Activated CD8-positive, alpha-beta T cell treated with anti-CD3 and anti-CD28 coated beads for 36 hours (primary cell): ENCODE measurements around the gene CTSC. TPM values are rescaled to one million over a fixed set of nuclear protein-coding genes. Genes with fewer than 3 reads are reported as not detected.

Source experiments
- ATAC-seq: fragments of 200-7000 bp; cut with Tn5 transposase; one replicate; pipeline ENCODE4 v1.10.0; 2021; ENCODE audit warnings: mild to moderate bottlenecking, moderate library complexity
- CTCF ChIA-PET: fragments of 350-600 bp; sonication (Branson Sonifier 250); formaldehyde crosslinking; loops from one replicate; lab custom pipeline; 2021; ENCODE audit warnings: antibody characterized with exemption; lab: Charles Lee
- POLR2A ChIA-PET: fragments of 350-600 bp; sonication (Branson Sonifier 250); formaldehyde crosslinking; loops from one replicate; lab custom pipeline; 2021; ENCODE audit warnings: antibody characterized with exemption; lab: Charles Lee
- DNase-seq: peaks from one replicate; pipeline ENCODE4 v3.0.0-alpha.2; 2020
- H3K27ac Mint-ChIP-seq: one replicate; pipeline ENCODE4 v1.8.0; 2021; ENCODE audit warnings: mild to moderate bottlenecking, mixed read lengths
- H3K27me3 Mint-ChIP-seq: one replicate; pipeline ENCODE4 v1.8.0; 2021; ENCODE audit warnings: mixed read lengths
- H3K36me3 Mint-ChIP-seq: one replicate; pipeline ENCODE4 v1.8.0; 2021; ENCODE audit warnings: low read depth, mixed read lengths
- H3K4me1 Mint-ChIP-seq: one replicate; pipeline ENCODE4 v1.8.0; 2021; ENCODE audit warnings: low read depth, mixed read lengths
- H3K4me3 Mint-ChIP-seq: one replicate; pipeline ENCODE4 v1.8.0; 2021; ENCODE audit warnings: mild to moderate bottlenecking, moderate library complexity, mixed read lengths
- H3K9me3 Mint-ChIP-seq: one replicate; pipeline ENCODE4 v1.8.0; 2021; ENCODE audit warnings: mixed read lengths
- intact Hi-C: fragments of 100-400 bp; cut with micrococcal nuclease; formaldehyde crosslinking; loops from one replicate; pipeline ENCODE4 v1.10.0; 2022
- total RNA-seq, 2 experiments: library from RNA; stranded (reverse); gene quantifications; one replicate each; pipeline ENCODE4 v1.2.3, GENCODE V29; 2021
- TF ChIP-seq, protein P1 (sequence below): fragments of 200-600 bp; IDR thresholded peaks from one replicate; pipeline ENCODE4 v1.8.0; 2022; ENCODE audit warnings: antibody characterized with exemption, mild to moderate bottlenecking

CTSC gene
- 10 to 100 TPM; 59.8 to 70.0 TPM for total RNA-seq

DNA sequence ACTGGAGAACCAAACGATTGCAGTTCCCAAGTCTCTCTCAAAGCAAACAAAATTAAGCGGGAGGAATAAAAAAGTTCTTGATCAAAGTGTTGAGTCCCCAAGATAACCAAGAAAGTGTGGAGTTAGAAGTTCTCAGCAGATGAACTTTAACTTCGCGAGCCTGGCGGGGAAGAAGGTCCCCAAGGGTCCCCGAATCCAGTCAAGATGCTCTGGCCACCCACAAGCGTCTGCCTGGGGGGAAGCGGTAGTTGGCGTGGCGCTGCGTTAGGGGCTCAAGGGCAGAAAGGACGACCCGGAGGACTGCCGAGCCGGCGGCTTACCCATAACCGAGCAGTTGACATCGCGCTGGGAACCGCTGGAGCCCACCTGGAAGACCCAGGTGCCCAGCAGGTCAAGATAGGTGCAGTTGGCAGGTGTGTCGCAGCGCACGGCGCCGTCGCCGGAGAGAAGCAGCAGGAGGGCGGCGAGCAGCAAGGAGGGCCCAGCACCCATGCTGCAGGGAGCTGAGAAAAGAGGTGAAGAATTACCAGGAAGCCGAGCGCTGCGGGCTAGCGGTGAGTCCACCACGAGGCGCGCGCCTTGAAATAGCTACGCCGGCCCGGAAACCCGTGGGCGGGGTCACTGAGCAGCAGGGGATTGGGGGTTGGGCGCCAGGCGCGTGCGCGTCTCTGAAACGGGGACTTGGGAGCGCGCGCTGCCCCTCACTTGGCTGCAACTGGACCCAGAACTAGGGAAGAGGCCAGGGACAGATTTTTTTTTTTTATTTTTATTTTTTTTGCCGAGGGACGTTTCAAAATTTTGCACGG lies at the start of gene CTSC:
TSS of gene CTSC (minus strand) at position 556 of the 806 bp plus-strand sequence. CDS start at position 492, 64 bp downstream.
- Mint-ChIP-seq H3K4me3 (peak within 1 kb of the TSS; percentile 86), H3K27ac (peak within 1 kb of the TSS; percentile 97), H3K9me3 (no peaks in the 10 kb centered on the region), H3K36me3 (peaks cover 34% of the 10 kb centered on the region), H3K27me3 (no peaks in the 10 kb centered on the region), H3K4me1 (peaks cover 55% of the 10 kb centered on the region)
- ChIA-PET POLR2A (interaction anchor here (0.7 to 3.5 kb wide), 11 partner anchors 10 to 160 kb away, joined by 3 to 23 read pairs (median 6); no protein-coding TSS in a partner anchor), CTCF (interaction anchor here (1.0 to 1.5 kb wide), 4 partner anchors 148 to 215 kb away, joined by 3 to 4 read pairs (median 3); no protein-coding TSS in a partner anchor)
- intact Hi-C loops: loop anchor here (10.0 kb wide), 2 partner anchors 163 to 197 kb away; partner anchors contain the start of gene RAB38
- TF ChIP-seq, protein P1, sequence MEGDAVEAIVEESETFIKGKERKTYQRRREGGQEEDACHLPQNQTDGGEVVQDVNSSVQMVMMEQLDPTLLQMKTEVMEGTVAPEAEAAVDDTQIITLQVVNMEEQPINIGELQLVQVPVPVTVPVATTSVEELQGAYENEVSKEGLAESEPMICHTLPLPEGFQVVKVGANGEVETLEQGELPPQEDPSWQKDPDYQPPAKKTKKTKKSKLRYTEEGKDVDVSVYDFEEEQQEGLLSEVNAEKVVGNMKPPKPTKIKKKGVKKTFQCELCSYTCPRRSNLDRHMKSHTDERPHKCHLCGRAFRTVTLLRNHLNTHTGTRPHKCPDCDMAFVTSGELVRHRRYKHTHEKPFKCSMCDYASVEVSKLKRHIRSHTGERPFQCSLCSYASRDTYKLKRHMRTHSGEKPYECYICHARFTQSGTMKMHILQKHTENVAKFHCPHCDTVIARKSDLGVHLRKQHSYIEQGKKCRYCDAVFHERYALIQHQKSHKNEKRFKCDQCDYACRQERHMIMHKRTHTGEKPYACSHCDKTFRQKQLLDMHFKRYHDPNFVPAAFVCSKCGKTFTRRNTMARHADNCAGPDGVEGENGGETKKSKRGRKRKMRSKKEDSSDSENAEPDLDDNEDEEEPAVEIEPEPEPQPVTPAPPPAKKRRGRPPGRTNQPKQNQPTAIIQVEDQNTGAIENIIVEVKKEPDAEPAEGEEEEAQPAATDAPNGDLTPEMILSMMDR: no peak
- ATAC-seq (peak; percentile 78), DNase-seq (peak; percentile 99)

DNA sequence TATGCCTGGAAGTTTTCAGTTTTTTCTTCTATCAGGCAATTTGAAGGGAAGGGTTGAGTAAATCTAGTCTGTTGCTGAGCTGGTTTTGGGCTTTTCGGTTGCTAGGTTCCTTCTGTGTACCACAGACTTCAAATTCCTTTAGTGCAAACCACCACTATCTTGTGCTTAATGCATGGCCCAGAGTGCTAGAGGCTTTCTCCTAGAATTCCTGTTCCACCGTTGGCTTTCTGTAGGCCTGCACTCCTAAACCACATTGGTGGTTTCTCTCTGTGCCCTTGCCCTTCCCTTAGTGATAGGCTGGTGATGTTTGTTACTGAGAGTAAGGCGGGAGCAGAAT lies 47.1 kb upstream of the CTSC start:
- TF ChIP-seq, protein P1: no peak
- H3K4me1 Mint-ChIP-seq: no peaks in the 10 kb centered on the region
- H3K4me3 Mint-ChIP-seq: no peak overlapping the region
- no peak overlapping the region for H3K27ac Mint-ChIP-seq
- intact Hi-C loops: no loop called here
- H3K9me3 Mint-ChIP-seq: no peaks in the 10 kb centered on the region
- CTCF ChIA-PET: no interaction called here
- DNase-seq (no peak), ATAC-seq (no peak)
- POLR2A ChIA-PET: no interaction called here
- no peaks in the 10 kb centered on the region for H3K27me3 Mint-ChIP-seq
- no peaks in the 10 kb centered on the region for H3K36me3 Mint-ChIP-seq

DNA sequence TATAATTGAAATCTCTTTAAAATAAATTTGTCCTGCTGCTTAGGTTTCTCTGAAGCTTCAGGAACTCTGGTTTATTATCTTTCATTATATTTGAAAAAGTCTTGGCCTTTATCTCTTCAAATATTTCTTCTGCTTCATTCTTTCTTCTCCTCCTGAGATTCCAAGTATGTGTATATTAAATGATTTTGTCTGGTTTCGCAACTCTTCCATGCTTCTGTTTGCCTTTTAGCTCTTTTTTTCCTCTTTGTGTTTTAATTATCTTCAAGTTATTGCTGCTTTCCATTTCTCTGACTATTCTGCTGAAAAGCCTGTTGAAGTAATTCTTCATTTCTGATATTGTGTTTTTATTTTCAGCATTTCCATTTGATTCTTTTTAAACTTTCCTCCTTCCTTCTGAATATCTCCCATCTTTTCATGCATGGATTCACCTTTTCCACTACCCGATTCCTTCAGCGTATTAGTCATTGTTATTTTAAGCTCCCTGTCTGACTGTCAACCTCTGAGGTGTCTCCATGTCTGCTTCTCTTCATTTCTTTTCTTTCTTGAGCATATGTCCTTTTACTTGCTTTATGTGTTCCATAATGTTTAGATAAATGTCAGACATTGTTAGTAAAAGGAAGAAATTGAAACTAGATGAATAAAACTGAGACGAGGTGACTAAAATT lies 46.6 kb upstream of the CTSC start:
- Mint-ChIP-seq H3K36me3 (no peaks in the 10 kb centered on the region), H3K4me3 (no peak overlapping the region), H3K9me3 (no peaks in the 10 kb centered on the region), H3K4me1 (no peaks in the 10 kb centered on the region), H3K27ac (no peak overlapping the region), H3K27me3 (no peaks in the 10 kb centered on the region)
- TF ChIP-seq, protein P1: no peak
- intact Hi-C loops: no loop called here
- CTCF ChIA-PET: no interaction called here
- DNase-seq (no peak), ATAC-seq (no peak)
- POLR2A ChIA-PET: no interaction called here

DNA sequence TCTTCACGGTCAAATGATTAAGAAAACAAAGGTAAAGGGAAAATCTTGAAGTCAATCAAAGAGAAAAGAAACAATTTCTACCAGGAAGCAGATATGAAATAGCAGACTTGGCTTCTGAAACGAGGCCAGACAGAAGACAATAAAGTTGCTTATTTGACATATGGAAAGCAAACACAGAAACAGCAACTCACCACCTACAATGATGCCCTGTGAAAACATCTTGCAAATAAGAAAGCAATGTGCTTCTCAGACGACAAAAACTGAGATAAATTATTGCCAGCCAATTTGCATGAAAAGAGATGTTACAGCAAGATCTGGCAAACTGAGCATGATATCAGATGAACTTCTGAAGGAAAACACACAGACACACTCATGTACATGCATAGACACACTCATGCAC lies 45.9 kb upstream of the CTSC start:
- Mint-ChIP-seq H3K4me3 (no peak overlapping the region), H3K4me1 (no peaks in the 10 kb centered on the region), H3K27me3 (no peaks in the 10 kb centered on the region), H3K27ac (no peak overlapping the region), H3K9me3 (no peaks in the 10 kb centered on the region), H3K36me3 (no peaks in the 10 kb centered on the region)
- intact Hi-C loops: no loop called here
- no peak for ATAC-seq
- TF ChIP-seq, protein P1: no peak
- no peak for DNase-seq
- POLR2A ChIA-PET: interaction anchor here (0.6 kb wide), 1 partner anchor 20 kb away, joined by 3 read pairs; no protein-coding TSS in a partner anchor
- CTCF ChIA-PET: no interaction called here

DNA sequence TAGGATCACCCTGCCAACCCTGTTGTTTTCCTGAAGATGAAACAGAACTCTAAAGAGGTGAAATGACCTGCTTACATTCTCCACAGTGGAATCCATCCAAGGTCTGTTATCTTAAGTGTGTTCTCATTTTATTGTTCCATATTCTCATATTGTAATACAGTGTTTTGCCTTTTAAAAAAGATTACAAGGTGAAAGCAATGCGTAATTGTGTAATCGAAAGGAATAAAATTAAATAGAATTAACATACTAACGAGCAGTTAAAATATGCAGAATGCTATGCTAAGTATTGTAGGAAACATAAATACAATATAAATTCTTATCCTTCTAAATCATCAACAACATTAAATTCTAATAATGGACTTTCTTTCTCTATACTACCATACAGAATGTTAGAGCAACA lies 41.6 kb upstream of the CTSC start:
- DNase-seq (no peak), ATAC-seq (no peak)
- Mint-ChIP-seq H3K27ac (no peak overlapping the region), H3K36me3 (no peaks in the 10 kb centered on the region), H3K4me3 (no peak overlapping the region), H3K27me3 (no peaks in the 10 kb centered on the region), H3K9me3 (no peaks in the 10 kb centered on the region), H3K4me1 (no peaks in the 10 kb centered on the region)
- ChIA-PET POLR2A (no interaction called here), CTCF (no interaction called here)
- intact Hi-C loops: no loop called here
- TF ChIP-seq, protein P1: no peak
